WTC11 (cell line): Measurements from ENCODE around the gene UCHL1.

Source experiments
- GTF2I ChIP-seq: fragments of 250-450 bp; sonication (Bioruptor Pico); conservative IDR thresholded peaks from 2 replicates; pipeline ENCODE4 v1.4.0; 2021; ENCODE audit warnings: mild to moderate bottlenecking
- NR1H2 ChIP-seq: sonication (generic); formaldehyde crosslinking; IDR thresholded peaks from 2 replicates; pipeline ENCODE4 v1.9.0; 2021; ENCODE audit warnings: mild to moderate bottlenecking, moderate library complexity, missing genetic modification reagents
- SP1 ChIP-seq: sonication (generic); formaldehyde crosslinking; conservative IDR thresholded peaks from 2 replicates; pipeline ENCODE4 v1.8.1; 2022; ENCODE audit warnings: missing genetic modification reagents
- TEAD1 ChIP-seq: sonication (generic); formaldehyde crosslinking; IDR thresholded peaks from 2 replicates; pipeline ENCODE4 v1.8.0; 2022; ENCODE audit warnings: mild to moderate bottlenecking, missing genetic modification reagents
- TF ChIP-seq, protein P1 (sequence below): sonication (generic); formaldehyde crosslinking; IDR thresholded peaks from 2 replicates; pipeline ENCODE4 v1.8.0; 2023; ENCODE audit warnings: missing genetic modification reagents, mild to moderate bottlenecking, borderline replicate concordance
- TF ChIP-seq, protein P2 (sequence below): fragments of 200-600 bp; IDR thresholded peaks from 2 replicates; pipeline ENCODE4 v1.8.0; 2022; ENCODE audit warnings: antibody characterized with exemption
- TF ChIP-seq, protein P3 (sequence below): sonication (generic); formaldehyde crosslinking; IDR thresholded peaks from 2 replicates; pipeline ENCODE4 v1.8.0; 2023; ENCODE audit warnings: missing genetic modification reagents
- TF ChIP-seq, protein P4 (sequence below): fragments of 250-450 bp; sonication (Bioruptor Pico); IDR thresholded peaks from 2 replicates; pipeline ENCODE4 v1.8.0; 2021; ENCODE audit warnings: mild to moderate bottlenecking

DNA sequence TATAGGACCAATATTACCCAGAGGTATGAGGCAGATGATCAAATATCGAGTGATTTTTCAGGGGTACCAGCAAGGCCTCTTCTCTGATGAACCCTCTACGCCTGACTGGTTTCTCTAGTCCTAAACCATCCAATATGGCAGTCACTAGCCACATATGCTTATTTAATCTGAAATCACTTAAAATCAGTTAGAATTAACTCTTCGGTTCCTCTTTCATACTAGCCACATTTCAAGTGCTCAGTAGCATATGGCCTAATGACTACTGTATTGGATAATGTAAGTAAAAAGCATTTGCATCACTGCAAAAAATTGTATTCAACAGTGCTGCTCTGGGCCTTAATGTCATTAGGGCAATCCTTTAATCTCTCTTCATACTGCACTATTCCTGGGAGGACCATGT lies 38.0 kb upstream of the UCHL1 start:
- TF ChIP-seq NR1H2 (CRISPR knock-in tag) (no peak), GTF2I (CRISPR knock-in tag) (no peak), SP1 (CRISPR knock-in tag) (no peak), TEAD1 (CRISPR knock-in tag) (no peak)
- TF ChIP-seq, protein P1, sequence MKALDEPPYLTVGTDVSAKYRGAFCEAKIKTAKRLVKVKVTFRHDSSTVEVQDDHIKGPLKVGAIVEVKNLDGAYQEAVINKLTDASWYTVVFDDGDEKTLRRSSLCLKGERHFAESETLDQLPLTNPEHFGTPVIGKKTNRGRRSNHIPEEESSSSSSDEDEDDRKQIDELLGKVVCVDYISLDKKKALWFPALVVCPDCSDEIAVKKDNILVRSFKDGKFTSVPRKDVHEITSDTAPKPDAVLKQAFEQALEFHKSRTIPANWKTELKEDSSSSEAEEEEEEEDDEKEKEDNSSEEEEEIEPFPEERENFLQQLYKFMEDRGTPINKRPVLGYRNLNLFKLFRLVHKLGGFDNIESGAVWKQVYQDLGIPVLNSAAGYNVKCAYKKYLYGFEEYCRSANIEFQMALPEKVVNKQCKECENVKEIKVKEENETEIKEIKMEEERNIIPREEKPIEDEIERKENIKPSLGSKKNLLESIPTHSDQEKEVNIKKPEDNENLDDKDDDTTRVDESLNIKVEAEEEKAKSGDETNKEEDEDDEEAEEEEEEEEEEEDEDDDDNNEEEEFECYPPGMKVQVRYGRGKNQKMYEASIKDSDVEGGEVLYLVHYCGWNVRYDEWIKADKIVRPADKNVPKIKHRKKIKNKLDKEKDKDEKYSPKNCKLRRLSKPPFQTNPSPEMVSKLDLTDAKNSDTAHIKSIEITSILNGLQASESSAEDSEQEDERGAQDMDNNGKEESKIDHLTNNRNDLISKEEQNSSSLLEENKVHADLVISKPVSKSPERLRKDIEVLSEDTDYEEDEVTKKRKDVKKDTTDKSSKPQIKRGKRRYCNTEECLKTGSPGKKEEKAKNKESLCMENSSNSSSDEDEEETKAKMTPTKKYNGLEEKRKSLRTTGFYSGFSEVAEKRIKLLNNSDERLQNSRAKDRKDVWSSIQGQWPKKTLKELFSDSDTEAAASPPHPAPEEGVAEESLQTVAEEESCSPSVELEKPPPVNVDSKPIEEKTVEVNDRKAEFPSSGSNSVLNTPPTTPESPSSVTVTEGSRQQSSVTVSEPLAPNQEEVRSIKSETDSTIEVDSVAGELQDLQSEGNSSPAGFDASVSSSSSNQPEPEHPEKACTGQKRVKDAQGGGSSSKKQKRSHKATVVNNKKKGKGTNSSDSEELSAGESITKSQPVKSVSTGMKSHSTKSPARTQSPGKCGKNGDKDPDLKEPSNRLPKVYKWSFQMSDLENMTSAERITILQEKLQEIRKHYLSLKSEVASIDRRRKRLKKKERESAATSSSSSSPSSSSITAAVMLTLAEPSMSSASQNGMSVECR (CRISPR knock-in tag) = no peak
- TF ChIP-seq, protein P2, sequence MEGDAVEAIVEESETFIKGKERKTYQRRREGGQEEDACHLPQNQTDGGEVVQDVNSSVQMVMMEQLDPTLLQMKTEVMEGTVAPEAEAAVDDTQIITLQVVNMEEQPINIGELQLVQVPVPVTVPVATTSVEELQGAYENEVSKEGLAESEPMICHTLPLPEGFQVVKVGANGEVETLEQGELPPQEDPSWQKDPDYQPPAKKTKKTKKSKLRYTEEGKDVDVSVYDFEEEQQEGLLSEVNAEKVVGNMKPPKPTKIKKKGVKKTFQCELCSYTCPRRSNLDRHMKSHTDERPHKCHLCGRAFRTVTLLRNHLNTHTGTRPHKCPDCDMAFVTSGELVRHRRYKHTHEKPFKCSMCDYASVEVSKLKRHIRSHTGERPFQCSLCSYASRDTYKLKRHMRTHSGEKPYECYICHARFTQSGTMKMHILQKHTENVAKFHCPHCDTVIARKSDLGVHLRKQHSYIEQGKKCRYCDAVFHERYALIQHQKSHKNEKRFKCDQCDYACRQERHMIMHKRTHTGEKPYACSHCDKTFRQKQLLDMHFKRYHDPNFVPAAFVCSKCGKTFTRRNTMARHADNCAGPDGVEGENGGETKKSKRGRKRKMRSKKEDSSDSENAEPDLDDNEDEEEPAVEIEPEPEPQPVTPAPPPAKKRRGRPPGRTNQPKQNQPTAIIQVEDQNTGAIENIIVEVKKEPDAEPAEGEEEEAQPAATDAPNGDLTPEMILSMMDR = no peak
- TF ChIP-seq, protein P3, sequence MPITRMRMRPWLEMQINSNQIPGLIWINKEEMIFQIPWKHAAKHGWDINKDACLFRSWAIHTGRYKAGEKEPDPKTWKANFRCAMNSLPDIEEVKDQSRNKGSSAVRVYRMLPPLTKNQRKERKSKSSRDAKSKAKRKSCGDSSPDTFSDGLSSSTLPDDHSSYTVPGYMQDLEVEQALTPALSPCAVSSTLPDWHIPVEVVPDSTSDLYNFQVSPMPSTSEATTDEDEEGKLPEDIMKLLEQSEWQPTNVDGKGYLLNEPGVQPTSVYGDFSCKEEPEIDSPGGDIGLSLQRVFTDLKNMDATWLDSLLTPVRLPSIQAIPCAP (CRISPR knock-in tag) = no peak
- TF ChIP-seq, protein P4, sequence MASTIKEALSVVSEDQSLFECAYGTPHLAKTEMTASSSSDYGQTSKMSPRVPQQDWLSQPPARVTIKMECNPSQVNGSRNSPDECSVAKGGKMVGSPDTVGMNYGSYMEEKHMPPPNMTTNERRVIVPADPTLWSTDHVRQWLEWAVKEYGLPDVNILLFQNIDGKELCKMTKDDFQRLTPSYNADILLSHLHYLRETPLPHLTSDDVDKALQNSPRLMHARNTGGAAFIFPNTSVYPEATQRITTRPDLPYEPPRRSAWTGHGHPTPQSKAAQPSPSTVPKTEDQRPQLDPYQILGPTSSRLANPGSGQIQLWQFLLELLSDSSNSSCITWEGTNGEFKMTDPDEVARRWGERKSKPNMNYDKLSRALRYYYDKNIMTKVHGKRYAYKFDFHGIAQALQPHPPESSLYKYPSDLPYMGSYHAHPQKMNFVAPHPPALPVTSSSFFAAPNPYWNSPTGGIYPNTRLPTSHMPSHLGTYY (CRISPR knock-in tag) = no peak
